RWPE1 (cell line): ENCODE measurements around the gene TSPAN9.

Experiments
- CTCF ChIA-PET: fragments of 350-600 bp; sonication (Branson Sonifier 250); formaldehyde crosslinking; extraction: SDS; loops from one replicate; lab custom pipeline; 2021; lab: Yijun Ruan, JAX
- POLR2A ChIA-PET: fragments of 400-600 bp; formaldehyde crosslinking; extraction: SDS; loops from one replicate; lab custom pipeline; 2020; ENCODE audit warnings: antibody characterized with exemption; ENCODE audit not compliant: low non-redundant PET; lab: Yijun Ruan, JAX
- DNase-seq: peaks from one replicate; pipeline ENCODE4 v3.0.0; 2012; ENCODE audit warnings: low spot score
- H3K27ac ChIP-seq: fragments of 450-650 bp; 2 replicates; pipeline ENCODE4 v1.5.1; 2017
- CTCF ChIP-seq: fragments of 450-650 bp; conservative IDR thresholded peaks from 2 replicates; pipeline ENCODE4 v1.5.1; 2017; ENCODE audit warnings: low read depth, mild to moderate bottlenecking

The TSPAN9 gene

GRCh38 chr12:3236345-3237187 is 159.4 kb downstream of the TSPAN9 start:
- CTCF ChIA-PET: interaction anchor here (1.3 kb wide), 1 partner anchor 39 kb away, joined by 4 read pairs; no protein-coding TSS in a partner anchor
- H3K27ac ChIP-seq: no peak overlapping the region
- no peak for TF ChIP-seq CTCF
- POLR2A ChIA-PET: no interaction called here
- peak; percentile 81 for DNase-seq

- no peak overlapping the region for H3K27ac ChIP-seq
- POLR2A ChIA-PET: no interaction called here
- CTCF ChIA-PET: no interaction called here
- no peak for DNase-seq
- no peak for TF ChIP-seq CTCF
Observed at GRCh38 chr12:3238196-3238595, 161.0 kb downstream of the TSPAN9 start.

GRCh38 chr12:3241621-3242020 is 164.4 kb downstream of the TSPAN9 start:
- TF ChIP-seq CTCF: no peak
- no peak for DNase-seq
- ChIA-PET POLR2A (no interaction called here), CTCF (interaction anchor here (0.7 kb wide), 1 partner anchor 107 kb away, joined by 4 read pairs; no protein-coding TSS in a partner anchor)
- H3K27ac ChIP-seq: no peak overlapping the region

GRCh38 chr12:3242199-3242863 is 165.2 kb downstream of the TSPAN9 start:
- TF ChIP-seq CTCF: no peak
- no peak overlapping the region for H3K27ac ChIP-seq
- CTCF ChIA-PET: interaction anchor here (0.7 to 0.9 kb wide), 3 partner anchors 25 to 107 kb away, joined by 3 to 4 read pairs (median 3); no protein-coding TSS in a partner anchor
- POLR2A ChIA-PET: interaction anchor here (0.6 kb wide), 1 partner anchor 105 kb away, joined by 5 read pairs; no protein-coding TSS in a partner anchor
- no peak for DNase-seq

- ChIA-PET CTCF (interaction anchor here (0.6 to 0.9 kb wide), 2 partner anchors 18 to 39 kb away, joined by 3 to 10 read pairs; no protein-coding TSS in a partner anchor), POLR2A (no interaction called here)
- H3K27ac ChIP-seq: no peak overlapping the region
- DNase-seq: no peak
- TF ChIP-seq CTCF: no peak
Observed at GRCh38 chr12:3243376-3244084, 166.4 kb downstream of the TSPAN9 start.

- POLR2A ChIA-PET: no interaction called here
- CTCF ChIA-PET: interaction anchor here (0.6 kb wide), 1 partner anchor 19 kb away, joined by 10 read pairs; no protein-coding TSS in a partner anchor
- TF ChIP-seq CTCF: no peak
- DNase-seq: no peak
- H3K27ac ChIP-seq: no peak overlapping the region
Observed at GRCh38 chr12:3244219-3244750, 167.1 kb downstream of the TSPAN9 start.
